C4-2B (cell line): ENCODE data around the gene PIM3.
A peak's percentile ranks its signal among the peaks of the same experiment; 100 is the strongest.

Experiments
- H3K27ac ChIP-seq: fragments of 450-650 bp; 2 replicates; pipeline ENCODE4 v1.5.1; 2017
- ZFX ChIP-seq: fragments of 450-650 bp; IDR thresholded peaks from 2 replicates; pipeline ENCODE4 v1.6.1; 2017
- TF ChIP-seq, protein P1 (sequence below): fragments of 450-650 bp; conservative IDR thresholded peaks from 2 replicates; pipeline ENCODE4 v1.5.1; 2017; ENCODE audit warnings: mild to moderate bottlenecking

The PIM3 gene

DNA sequence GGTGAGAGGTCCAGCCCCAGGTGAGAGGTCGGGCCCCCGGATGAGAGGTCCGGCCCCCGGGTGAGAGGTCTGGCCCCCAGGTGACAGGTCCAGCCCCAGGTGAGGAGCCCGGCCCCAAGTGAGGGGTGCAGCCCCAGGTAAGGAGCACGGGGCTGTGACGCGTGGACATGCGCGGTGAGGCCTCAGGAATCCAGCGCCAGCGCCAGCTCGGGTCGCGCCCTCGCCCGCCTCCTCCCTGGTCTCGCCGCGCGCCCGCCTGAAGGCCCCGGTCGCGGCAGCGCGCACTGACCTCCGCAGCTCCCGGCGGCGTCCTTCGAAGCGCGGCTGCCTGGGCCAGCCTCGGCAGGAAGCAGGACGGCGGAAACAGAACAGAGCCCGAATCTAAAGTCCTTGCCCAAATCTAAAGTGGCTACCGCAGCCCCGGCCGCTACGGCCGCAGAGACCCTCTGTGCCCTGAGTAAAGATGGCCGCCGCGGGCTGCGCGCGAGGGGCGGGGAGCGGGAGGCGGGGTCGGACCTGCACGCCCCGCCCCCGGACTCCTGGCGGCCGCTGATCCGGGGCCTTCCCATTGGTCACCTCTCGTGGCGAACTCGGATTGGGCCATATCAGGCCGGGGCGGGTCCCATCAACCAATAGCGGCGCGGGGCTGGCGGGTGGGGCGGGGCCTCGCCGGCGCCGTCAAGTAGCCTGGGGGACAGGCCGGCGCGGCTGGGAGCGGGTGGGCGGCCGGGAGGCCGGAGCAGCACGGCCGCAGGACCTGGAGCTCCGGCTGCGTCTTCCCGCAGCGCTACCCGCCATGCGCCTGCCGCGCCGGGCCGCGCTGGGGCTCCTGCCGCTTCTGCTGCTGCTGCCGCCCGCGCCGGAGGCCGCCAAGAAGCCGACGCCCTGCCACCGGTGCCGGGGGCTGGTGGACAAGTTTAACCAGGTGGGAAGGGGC is 42.3 kb upstream of the PIM3 start, which contains the start of the genes ALG12 and CRELD2:
Gene ALG12, minus strand, starts transcription at position 465 of the 937 bp plus-strand sequence. CDS start 4,673 bp downstream, outside the sequence.
Gene CRELD2, plus strand, starts transcription at position 661 of the 937 bp plus-strand sequence. Its CDS starts 136 bp downstream, at position 797.
- peak within 1 kb of the TSS; percentile 90 for H3K27ac ChIP-seq
- TF ChIP-seq, protein P1, sequence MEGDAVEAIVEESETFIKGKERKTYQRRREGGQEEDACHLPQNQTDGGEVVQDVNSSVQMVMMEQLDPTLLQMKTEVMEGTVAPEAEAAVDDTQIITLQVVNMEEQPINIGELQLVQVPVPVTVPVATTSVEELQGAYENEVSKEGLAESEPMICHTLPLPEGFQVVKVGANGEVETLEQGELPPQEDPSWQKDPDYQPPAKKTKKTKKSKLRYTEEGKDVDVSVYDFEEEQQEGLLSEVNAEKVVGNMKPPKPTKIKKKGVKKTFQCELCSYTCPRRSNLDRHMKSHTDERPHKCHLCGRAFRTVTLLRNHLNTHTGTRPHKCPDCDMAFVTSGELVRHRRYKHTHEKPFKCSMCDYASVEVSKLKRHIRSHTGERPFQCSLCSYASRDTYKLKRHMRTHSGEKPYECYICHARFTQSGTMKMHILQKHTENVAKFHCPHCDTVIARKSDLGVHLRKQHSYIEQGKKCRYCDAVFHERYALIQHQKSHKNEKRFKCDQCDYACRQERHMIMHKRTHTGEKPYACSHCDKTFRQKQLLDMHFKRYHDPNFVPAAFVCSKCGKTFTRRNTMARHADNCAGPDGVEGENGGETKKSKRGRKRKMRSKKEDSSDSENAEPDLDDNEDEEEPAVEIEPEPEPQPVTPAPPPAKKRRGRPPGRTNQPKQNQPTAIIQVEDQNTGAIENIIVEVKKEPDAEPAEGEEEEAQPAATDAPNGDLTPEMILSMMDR: no peak
- peak; percentile 94; the same call in 1 of the 2 replicates for TF ChIP-seq ZFX

DNA sequence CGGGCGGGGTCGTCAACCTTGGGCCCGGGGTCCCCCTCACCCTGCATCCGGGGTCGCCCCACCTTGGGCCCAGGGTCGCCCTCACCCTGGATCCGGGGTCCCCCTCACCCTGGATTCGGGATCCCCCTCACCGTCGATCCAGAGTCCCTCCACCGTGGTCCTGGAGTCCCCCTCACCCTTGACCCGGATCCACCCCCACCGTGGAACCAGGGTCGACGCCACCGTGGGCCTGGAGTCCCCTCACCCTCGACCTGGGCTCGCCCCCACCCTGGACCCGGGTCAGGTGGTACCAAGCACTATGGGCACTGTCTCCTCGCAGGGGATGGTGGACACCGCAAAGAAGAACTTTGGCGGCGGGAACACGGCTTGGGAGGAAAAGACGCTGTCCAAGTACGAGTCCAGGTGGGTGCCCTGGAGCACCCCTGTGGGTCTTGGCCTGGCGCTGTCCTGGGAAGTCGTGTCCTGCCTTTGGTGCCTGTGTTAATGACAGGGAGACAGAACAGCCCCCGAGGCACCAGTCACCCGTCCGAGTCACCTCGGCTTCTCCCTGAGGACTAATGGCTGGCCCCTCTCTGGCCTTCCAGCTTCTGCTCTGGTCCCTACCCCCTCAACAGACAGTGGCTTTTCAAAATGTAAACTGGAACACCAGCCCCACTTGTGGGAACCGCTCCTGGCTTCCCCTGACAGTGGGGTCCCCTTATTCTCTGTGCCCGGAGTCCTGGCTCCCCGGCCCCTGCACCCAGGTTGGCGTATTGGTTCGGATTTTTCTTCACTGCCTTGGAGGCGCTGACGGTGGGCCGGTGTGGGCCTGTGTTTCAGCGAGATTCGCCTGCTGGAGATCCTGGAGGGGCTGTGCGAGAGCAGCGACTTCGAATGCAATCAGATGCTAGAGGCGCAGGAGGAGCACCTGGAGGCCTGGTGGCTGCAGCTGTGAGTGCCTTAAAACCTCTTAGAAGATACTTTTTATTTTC is 41.4 kb upstream of the PIM3 start:
- peak overlapping the region; percentile 90 for H3K27ac ChIP-seq
- TF ChIP-seq, protein P1: no peak
- TF ChIP-seq ZFX: no peak

DNA sequence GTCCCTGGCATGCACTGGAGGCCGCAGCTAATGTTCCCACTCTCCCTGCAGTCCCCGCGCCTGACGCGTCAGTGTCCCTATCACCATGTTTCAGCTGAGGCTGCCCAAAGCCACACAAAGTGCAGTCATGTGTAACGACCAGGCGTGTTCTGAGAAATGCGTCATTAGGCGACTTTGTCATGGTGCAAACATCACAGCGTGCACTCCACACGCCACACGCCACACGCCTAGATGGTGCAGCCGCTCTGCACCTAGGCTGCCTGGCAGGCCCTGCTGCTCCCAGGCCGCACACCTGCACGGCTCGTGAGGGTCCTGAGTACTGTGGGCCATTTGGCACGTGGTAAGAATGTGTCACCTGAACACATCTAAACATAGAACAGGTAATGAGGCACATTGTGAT is 39.7 kb upstream of the PIM3 start:
- H3K27ac ChIP-seq: no peak overlapping the region
- TF ChIP-seq, protein P1: no peak
- no peak for TF ChIP-seq ZFX

DNA sequence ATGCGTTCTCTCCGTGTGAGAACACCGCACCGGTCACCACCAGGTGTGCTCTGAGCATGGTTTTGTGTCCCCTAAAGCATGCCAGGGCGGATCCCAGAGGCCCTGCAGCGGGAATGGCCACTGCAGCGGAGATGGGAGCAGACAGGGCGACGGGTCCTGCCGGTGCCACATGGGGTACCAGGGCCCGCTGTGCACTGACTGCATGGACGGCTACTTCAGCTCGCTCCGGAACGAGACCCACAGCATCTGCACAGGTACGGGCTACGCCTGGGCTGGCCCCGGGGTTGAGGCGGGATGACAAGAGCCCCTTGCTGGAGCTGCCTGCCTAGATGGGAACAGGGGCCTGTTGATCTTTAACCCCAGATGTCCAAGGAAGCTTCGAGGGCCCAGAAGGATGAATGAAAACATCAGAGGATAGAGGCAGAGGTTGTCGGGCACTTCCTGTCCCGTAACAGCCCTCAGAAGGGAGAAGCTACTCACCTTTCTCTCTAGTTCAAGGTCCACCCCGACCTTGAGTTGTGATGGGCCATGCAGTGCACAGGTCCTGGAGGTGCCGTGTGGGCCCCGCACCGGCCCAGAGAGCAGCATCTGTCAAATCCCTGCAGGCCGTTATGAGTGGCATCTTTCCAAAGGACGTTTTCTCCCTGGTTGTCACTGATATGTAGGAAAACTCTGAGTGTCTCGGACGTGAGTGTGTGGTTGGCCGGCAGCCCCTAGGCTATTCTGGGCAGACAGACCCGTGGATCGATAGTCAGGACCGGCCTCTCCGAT is 38.9 kb upstream of the PIM3 start:
- no peak overlapping the region for H3K27ac ChIP-seq
- TF ChIP-seq ZFX: no peak
- TF ChIP-seq, protein P1: no peak

DNA sequence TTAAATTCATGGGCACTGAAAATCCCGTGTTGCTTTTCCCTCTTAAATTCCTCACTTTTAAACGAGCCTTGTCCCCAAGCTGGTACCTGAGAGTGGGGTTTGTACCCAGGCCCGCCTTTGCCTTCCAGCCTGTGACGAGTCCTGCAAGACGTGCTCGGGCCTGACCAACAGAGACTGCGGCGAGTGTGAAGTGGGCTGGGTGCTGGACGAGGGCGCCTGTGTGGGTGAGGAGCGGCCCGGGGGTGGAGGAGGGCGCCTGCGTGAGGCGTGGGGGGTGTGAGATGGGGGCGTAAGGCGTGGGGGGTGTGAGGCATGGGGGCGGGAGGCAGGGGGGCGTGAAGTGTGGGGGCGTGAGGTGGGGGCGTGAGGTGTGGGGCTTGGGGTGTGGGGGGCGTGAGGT is 38.1 kb upstream of the PIM3 start:
- no peak overlapping the region for H3K27ac ChIP-seq

DNA sequence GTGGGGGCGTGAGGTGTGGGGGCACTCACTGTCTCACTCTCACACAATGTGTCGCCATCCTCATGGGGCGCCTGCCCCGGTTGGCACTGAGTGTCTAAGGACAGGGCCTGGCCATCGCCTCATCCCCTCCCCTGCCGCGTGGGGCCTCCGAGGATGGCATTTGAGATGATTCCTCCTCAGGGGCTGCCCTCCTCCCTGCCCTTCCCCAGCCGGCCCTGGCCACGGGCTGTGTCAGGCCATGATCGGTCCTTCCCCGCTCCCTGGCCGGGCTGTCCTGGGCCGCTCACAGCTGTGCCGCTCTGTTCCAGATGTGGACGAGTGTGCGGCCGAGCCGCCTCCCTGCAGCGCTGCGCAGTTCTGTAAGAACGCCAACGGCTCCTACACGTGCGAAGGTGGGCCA is 37.6 kb upstream of the PIM3 start:
- TF ChIP-seq ZFX: no peak
- TF ChIP-seq, protein P1: no peak

More for the DNA sequence above, 38.1 kb upstream of the PIM3 start:
- TF ChIP-seq, protein P1: no peak
- no peak for TF ChIP-seq ZFX

More for the DNA sequence above, 37.6 kb upstream of the PIM3 start:
- H3K27ac ChIP-seq: no peak overlapping the region
